Hepatic stellate cell (primary cell): ENCODE data around the gene RPL37.
"Not testable (repeated sequence)": the region's sequence is repeated elsewhere in the genome, so short reads cannot be mapped to it uniquely, and the experiment has no call there.

ENCODE experiments used
- DNase-seq: peaks from one replicate; pipeline ENCODE4 v3.0.0; 2011; ENCODE audit warnings: low spot score

The RPL37 gene

DNA sequence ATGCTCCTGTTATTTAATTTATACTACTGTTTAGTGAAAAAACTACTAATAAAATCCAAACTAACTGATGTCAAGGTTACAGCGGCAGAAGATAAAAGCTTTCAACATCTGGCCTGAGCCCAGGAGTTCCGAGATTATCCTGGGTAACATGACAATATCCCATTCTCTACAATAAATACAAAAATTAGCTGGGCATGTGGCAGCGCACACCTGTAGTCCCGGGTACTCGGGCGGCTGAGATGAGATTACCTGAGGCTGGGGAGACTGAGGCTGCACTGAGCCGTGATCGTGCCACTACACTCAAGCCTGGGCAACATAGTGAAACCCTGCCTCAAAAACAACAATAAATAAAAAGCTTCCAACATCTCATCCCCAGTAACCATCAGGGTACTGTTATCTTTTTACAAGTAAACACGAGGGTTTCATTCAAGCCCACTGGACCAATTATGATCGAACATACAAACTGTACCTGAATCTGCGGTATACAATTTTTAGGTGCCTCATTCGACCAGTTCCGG lies 1.3 kb downstream of the RPL37 start:
- no peak for DNase-seq

DNA sequence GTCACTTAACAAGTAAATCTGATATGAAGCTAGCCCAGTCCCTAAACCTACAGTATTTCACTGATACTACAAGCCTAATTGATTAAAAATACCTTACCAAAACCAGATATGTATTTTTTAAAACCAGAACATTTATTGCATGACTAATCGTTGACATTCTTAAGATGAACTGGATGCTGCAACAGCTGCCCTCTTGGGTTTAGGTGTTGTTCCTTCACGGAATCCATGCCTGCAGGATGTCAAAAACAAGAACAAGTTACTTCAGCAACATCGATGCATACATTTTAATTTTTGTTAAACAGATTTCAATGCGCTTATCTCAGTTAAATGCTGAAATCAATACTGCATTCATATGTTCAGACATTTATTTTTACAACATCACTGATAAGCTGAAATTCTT lies 2.7 kb downstream of the RPL37 start:
- DNase-seq, result no peak

DNA sequence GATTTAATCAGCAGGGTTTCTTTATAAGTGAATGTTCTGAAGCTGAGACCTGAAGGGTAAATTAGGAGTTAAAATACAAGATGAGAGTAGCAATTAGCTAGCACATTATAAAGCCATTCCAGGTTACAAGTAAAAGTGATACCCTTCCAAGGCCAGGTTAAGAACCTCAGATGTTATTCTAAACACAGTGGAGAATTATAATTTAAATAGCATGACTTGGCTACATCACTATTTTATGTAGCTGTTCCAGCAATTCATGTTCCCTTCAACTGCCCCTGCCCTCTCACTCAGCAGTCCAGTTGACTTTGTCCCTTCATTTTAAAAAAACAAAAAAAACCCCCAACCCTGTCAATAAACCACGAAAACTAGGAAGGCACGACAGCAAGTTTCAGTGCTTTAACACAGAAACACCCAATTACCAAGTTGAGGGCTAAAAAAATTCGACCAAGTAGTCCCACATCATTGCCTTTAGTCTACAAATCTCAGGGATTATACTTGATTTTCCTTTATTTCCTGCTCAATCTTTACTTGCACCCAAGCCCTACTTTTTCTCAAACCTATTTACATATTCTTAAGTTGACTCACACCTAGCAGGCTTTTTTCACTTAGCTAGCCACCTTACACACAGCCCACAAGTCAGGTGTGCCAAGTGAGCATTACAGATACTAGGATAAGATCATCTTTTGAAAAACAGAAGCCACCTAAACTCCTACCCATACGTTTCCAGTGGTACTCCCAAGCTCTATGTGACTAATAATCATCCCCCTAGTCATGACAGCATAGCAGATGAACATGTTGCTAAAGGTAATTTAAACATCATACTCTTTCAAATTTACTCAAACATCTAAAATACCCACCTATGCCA lies 3.4 kb downstream of the RPL37 start:
- DNase-seq, result no peak

DNA sequence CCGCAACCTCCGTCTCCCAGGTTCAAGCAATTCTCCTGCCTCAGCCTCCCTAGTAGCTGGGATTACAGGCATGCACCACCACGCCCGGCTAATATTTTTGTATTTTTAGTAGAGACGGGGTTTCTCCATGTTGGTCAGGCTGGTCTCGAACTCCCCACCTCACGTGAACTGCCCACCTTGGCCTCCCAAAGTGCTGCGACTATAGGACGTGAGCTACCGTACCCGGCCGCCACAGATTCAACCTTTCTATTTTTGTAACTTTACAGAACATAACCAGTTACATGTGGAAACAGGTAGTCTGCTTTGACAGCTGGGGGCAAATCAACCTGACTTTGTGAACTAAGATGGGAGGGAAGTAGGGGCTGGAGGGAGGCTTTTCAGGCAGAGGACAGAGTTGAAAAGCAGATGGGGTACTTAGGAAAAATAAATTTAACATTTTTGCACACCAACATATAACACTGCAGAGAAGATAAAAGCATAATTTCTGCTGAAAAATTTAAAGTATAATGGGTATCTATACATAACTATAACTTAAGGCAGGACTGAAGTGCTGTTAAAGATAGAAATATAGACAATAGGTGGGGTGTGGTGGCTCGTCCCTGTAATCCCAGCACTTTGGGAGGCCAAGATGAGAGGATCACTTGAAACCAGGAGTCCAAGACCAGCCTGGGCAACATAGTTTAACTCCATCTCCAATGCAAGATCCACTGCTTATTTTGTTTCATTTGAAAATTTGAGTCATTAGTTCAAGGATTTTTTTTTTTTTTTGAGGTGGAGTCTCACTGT lies 5.1 kb downstream of the RPL37 start:
- DNase-seq, result no peak

DNA sequence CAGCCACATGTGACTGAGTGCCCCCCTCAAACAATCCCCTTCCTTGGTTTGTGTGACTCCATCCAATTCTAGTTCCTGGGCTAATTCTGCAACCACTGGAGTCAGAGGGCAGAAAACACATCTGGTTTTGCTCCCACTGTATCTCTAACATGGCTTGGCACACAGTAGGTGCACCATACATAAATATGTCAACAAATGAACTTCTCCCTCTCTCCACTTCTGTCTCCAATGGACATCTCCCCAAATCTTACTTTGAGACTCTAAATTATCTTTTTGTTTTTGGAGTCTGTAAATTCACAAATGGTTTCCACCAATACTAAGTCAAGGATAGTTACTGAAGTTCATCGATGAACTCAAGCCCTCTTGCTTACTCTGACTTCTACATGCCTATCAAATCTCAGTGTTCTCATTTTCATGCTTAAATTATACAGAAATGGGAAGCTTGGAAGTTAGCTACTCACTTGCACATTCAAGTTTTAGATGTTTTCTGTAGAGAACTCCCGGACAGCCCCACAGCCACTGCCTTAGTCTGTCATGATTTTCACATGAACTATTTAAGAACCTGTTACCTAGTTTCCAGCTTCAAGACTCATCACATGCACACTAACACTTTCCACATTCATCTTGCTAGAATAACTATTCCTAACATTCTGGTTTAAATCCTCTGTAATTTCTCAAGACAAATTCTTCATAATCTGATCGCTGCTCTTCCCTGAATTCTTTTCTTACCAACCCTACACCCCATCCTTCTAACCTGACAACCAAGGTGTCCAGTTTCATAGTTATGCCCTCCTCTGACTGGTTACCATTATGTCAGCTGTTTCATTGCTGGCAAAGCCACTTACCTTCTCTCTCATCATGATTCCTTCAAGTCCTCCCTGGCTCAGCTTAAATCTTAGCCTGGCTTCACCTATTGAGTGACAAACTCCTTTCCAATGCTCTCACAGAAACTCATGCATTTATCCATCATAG lies 6.0 kb downstream of the RPL37 start:
- no peak for DNase-seq

DNA sequence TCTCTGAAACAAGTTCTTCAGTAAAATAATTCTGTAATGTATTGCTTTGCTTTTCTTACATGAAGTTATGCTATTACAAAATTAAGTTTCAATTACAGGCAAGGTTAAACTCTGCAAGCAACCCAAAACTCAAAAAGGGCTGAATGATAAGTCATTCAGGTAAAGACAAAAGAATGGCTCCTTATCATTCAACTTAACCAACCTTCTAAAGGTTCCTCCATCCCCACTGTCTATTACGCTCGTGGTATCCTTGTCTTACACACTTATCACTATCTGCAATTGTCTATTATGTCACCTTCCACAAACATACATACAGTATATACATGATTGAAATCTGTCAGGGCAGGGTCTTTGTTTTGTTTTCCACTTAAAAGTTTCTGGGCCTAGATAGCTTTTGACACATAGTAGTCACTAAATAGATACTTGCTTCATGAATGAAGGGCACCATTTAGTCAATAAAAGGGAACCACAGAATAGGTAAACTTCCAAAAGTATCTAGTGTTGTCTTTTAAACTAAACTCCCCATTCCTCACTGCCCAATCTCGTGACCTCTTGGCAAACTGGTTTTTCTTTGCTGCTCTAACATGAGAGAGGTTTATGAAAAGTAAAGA lies 6.9 kb downstream of the RPL37 start:
- DNase-seq, result no peak

DNA sequence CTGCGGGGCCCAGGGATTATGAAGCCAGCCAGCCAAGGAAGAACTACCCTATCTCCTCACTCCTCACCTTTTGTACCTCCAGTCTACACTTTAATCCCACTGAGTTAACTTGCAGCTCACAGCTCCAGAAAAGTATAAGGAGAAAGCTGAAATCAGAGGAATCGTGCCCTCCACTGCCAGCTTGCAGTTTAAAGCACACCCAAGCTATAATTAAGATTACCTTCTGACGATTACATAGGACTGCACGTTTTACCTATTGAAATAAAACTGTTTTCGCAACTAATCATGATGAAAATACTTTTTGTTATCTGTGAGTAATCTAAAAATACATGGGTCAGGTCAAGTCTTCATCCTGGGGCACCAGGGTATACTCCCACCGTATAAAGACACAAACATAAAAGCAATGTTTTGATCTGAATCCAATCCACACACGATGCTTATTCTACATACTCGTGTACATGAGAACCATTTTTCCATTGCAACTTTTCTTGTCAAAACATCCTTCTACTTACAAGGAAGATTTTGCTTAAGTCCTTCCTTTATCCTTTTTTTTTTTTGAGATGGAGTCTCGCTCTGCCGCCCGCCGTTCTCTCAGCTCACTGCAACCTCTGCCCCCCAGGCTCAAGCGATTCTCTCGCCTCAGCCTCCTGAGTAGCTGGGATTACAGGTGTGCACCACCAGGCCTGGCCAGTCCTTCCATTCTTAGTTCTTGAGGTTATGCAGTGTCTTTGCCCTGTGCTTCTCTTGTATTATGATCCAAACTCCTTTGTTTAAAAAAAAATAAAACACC lies 7.6 kb downstream of the RPL37 start:
- DNase-seq, result no peak

DNA sequence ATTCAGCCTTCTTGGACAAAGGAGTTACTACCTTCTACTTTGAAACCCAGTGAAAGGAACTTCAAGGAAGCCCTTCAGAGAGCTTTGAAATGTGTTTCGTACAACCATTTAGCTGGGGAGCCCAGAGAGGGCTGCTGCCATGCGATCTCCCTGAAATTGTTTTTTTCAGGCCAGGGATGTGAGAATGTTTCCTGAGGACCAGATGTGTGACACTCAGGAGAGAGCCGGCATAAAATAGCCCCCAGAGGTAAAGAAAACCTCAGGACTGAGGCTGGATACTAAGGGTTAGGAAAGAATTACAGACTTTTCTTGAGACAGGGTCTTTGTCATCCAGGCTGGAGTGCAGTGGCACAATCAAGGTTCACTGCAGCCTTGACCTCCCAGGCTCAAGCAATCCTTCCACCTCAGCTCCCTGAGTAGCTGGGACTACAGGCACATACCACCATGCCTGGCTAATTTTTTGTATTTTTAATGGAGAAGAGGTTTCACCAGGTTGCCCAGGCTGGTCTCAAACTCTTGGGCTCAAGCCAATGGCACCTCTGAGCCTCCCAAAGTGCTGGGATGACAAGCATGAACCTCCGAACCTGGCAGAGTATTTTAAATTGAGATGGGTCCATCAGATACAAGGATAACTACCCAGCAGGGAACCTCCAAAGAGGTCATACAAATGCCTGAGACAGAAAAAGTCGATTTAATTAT lies 8.4 kb downstream of the RPL37 start:
- no peak for DNase-seq

DNA sequence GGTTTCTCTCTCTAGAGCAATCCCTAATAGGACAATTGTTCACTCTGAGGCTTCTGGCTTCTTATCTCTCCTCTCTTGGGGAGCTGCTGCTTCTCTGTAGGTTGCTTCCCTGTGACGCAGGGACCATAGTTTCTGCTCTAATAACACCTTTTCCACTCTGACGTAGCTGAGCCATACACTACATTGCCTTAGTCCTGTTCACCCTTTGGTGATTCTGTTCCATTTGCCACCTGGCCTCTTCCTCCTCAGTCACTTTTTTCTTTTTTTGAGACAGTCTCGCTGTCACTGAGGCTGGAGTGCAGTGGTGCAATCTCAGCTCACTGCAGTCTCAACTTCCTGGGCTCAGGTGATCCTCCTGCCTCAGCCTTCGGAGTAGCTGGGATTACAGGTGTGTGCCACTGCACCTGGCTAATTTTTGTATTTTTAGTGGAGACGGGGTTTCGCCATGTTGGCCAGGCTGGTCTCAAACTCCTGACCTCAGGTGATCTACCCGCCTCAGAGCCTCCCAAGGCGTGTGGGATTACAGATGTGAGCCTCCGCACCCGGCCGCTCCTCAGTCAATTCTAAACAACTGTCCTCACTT lies 9.5 kb downstream of the RPL37 start:
- DNase-seq, result not testable (repeated sequence)

DNA sequence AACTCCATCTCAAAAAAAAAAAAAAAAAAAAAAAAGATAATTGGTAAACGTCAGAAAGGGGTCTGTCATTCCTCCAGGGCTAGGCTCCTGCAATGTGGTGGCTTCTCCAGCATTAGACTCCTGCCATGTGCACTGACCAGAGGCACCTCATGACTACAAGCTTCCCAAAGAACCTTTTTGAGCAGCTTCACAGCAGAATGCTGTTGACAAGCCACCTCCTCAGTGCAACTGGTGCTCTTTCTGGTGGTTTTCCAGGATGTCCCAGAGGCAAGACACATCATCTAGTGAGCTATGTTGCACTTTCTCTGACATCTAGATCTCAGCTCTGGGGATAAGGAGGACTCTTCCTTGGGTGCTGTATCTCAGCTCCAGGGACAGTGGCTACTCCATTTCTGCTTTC lies 11.6 kb downstream of the RPL37 start:
- DNase-seq, result no peak

DNA sequence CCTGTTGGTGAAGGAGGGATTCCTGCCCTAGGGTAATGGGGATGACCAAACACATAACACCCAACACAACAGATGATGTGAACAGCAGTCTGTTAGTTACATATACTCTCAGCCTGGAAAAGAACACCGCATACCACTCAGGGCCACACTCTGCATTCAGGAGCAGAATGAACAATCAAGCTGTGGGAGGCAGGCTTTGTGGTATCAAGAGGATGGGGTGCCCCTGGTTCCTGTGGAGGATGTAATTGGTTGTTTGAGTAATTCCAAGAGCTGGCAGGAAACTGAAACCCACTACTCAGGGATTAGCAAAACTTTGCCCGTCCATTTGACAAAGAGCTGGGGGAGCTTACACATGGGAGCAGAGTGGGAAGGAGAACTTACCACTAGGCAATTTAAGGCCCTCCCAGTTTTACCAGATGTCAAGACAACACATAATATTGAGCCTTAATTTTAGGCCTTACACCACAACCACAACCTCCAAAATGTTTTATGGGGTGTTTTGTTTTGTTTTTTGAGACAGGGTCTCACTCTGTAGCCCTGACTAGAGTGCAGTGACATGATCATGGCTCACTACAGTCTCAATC lies 21.2 kb downstream of the RPL37 start:
- no peak for DNase-seq

DNA sequence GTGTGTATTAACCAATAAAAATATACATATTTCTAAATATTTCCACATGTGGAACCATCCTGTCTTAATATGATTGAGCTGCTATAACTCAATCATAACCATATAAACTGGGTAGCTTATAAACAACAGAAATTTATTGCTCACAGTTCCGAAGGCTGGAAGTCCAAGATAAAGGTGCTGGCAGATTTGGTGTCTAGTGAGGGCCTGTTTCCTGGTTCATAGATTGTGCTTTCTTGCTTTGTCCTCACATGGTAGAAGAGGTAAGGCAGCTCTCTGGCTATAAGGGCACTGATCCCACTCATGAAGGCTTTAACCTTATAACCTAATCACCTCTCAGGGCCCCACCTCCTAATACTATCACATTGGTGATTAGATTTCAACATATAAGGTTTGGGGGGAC lies 22.9 kb downstream of the RPL37 start:
- DNase-seq, result no peak

DNA sequence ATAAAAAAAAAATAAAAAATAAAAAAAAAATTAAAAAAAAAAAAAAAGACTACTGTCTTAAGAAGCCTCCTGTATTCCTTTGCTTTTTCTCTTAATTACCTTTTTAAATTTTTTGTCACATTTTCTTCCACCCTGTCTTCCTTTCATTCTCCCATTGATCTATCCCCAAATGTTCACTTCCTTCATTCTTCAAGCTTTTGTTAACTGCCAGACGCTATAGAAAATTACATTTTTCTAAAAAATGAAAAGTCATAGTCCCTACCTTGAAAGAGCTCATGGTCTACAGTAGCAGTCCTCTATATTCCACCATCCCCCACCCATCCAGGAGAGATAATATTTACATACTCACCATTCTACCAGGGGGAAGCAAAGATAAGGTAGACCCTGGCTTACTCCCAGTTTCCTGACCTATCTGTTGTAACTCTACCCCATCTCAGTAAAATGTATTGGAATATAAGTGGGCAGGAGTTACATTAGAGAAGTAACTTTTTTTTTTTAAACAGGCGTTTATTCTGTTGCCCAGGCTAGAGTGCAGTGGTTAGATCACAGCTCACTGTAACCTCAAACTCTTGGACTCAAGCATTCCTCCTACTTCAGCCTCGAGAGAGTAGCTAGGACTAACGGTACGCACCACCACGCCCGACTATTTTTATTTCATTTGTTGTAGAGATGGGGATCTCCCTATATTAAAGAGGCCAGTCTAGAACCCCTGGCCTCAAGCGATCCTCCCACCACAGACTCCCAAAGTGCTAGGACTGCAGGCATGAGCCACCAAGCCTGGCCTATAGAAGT lies 33.1 kb downstream of the RPL37 start:
- no peak for DNase-seq

DNA sequence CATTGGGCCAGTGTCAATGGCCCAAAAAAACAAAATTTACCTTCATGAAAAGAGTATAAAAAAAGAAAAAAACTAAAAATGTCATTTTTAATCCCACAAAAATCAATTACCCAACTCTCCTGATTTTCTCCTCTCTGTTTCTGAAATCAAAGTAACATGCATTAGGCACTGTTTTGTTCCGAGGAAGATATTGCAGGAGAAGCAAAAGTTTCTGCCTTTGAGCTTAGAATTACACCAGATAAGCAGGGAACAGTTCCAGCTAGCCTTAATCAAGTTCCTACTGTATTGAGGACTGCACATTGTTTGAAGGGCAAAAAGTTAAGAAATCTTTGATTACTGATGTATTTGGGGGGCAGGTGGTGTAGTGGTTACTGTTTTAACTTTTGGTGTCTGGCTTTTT lies 35.8 kb downstream of the RPL37 start:
- no peak for DNase-seq

DNA sequence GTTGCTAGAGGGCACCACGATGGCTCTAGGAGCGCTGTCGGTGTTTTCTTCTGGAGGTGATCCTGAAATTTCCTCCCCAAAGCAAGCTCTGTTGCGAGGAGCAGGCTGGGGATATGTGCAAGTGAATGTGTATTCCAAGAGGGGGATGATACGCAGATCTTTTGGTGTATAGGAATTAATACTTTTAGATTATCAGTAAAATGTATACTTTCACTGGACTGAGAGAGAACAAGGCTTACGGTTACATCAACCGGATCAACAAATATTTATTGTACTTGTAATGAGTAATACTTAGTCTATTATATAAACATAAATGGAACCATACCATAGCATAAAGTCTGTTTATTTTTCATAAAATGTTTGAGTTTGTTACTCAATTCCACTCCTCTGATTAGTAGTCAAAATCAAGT lies 36.2 kb downstream of the RPL37 start:
- peak; percentile 57 for DNase-seq

DNA sequence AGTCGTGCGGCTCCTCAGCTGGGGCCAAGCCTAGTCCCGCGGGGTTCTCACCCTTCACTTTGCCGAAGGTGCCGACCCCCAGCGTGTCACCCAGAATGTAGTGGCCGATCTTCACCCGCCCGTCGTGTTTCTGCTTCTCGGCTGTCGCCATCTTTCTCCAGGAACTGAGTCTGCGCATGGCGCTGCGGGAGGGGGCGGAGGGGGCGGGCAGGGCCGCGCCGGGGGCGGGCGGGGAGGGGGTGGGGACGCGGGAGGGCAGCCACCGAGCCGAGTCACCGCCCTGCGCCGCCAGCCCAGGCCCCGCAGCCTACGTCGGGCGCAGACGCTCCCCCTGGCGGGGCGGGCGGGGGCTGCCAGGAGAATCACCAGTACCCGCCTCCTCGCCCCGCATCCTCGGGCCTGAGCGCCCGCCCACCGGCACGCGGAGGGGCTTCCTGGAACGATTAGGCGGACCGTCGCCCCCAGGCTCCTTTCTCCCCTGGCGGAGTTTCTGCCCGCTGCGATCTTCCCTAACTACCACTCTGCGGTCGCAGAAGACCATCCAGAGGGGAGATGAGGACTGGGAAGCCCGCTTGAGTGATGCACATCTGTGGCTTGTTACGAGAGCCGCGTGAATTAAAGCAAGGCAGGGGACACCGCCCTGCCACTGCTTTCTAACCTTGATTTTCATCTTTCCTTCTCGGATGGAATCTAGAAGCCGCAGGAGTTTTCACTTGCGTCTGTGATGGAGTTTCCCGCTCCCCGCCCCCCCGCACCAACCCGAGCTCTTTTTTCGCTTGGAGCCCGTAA lies 36.8 kb downstream of the RPL37 start, which contains the start of gene PRKAA1:
TSS of gene PRKAA1 (minus strand) at position 363 of the 789 bp plus-strand sequence. CDS start at position 178, 185 bp downstream.
- DNase-seq, result peak; percentile 89

DNA sequence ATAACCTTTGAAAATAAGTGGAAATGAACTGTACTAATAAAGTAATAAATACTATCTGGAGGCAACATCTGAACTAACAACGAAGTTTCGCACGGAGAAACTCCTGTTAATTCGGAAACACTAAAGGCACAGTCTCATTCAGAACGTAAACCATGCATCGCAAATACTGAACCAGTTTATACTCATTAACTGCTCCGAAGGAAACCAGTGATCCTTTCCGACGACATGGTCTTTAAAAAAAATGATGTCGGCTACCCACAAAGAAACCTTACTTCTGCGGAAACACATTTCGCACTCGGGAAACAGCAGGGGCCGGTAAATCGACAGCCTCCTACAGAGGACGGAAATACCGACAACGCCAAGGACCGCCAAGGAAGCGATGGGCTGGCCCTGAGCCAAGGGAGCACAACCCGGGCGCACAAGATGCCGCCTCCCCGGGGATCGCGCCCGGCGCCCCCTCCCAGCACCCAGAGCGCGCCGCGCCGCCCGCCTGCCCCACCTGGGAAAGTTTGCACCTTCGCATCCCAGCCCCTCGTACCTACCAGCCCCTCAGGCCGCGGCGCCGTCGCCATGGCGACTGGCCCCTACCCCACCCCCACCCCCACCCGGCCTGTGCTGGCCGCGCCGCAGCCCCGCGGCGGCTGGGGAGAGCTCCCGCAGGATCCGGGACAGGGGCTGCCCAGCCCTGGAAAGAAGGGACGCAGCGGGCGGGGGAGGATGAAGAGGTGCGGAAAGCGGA lies 37.6 kb downstream of the RPL37 start:
- peak; percentile 54 for DNase-seq
